Ishikawa (cell line): ENCODE measurements around the gene CDH13.

ENCODE experiments used
- CEBPB ChIP-seq: IDR thresholded peaks from 2 replicates; pipeline ENCODE4 v1.6.1; 2012
- CREB1 ChIP-seq: IDR thresholded peaks from 2 replicates; pipeline ENCODE4 v1.6.1; 2012; ENCODE audit warnings: low read depth
- EP300 ChIP-seq: IDR thresholded peaks from 2 replicates; pipeline ENCODE4 v1.6.1; 2012; ENCODE audit warnings: borderline replicate concordance
- MAX ChIP-seq: IDR thresholded peaks from 2 replicates; pipeline ENCODE4 v1.6.1; 2012
- TAF1 ChIP-seq: IDR thresholded peaks from 2 replicates; pipeline ENCODE4 v1.6.1; 2012; ENCODE audit warnings: low read depth, mild to moderate bottlenecking
- YY1 ChIP-seq: IDR thresholded peaks from 2 replicates; pipeline ENCODE4 v1.6.1; 2012; ENCODE audit warnings: low read depth
- ZBTB7A ChIP-seq: IDR thresholded peaks from 2 replicates; pipeline ENCODE4 v1.6.1; 2012; ENCODE audit warnings: low read depth
- TF ChIP-seq, protein P1 (sequence below): IDR thresholded peaks from 2 replicates; pipeline ENCODE4 v1.6.1; 2012; ENCODE audit warnings: low read depth, mild to moderate bottlenecking

The CDH13 gene

DNA sequence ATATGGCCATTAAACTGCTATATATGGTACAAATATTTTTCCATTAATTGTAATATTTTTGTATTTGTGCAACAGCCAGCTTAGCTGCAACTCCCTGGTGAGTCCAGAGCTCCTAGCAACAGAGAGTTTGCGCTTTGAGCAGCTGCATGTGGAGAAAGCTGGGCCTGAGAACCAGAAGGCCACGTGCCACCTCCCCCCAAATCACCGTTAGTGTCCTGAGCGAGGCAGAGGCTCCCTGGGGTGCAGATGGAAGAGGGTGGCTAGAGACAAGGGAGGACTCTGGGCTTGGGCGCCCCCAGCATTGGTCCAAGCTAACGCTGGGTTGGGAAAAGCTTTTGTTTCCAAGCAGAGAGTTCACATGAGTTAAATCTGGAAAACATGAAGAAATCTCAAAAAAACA, 1222.7 kb downstream of the CDH13 start:
- TF ChIP-seq YY1 = no peak
- TF ChIP-seq, protein P1, sequence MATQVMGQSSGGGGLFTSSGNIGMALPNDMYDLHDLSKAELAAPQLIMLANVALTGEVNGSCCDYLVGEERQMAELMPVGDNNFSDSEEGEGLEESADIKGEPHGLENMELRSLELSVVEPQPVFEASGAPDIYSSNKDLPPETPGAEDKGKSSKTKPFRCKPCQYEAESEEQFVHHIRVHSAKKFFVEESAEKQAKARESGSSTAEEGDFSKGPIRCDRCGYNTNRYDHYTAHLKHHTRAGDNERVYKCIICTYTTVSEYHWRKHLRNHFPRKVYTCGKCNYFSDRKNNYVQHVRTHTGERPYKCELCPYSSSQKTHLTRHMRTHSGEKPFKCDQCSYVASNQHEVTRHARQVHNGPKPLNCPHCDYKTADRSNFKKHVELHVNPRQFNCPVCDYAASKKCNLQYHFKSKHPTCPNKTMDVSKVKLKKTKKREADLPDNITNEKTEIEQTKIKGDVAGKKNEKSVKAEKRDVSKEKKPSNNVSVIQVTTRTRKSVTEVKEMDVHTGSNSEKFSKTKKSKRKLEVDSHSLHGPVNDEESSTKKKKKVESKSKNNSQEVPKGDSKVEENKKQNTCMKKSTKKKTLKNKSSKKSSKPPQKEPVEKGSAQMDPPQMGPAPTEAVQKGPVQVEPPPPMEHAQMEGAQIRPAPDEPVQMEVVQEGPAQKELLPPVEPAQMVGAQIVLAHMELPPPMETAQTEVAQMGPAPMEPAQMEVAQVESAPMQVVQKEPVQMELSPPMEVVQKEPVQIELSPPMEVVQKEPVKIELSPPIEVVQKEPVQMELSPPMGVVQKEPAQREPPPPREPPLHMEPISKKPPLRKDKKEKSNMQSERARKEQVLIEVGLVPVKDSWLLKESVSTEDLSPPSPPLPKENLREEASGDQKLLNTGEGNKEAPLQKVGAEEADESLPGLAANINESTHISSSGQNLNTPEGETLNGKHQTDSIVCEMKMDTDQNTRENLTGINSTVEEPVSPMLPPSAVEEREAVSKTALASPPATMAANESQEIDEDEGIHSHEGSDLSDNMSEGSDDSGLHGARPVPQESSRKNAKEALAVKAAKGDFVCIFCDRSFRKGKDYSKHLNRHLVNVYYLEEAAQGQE = no peak
- no peak for TF ChIP-seq CEBPB
- TF ChIP-seq MAX = no peak
- TF ChIP-seq ZBTB7A = no peak
- TF ChIP-seq TAF1 = no peak
- TF ChIP-seq EP300 = no peak
- TF ChIP-seq CREB1 = no peak
